HG03432 (cell line): ENCODE results near the gene SARS1.
"Not testable (repeated sequence)": the region's sequence is repeated elsewhere in the genome, so short reads cannot be mapped to it uniquely, and the experiment has no call there.

Source experiments
- ATAC-seq: cut with Tn5 transposase; IDR thresholded peaks from one replicate; pipeline ENCODE4 v1.9.1; 2021; ENCODE audit warnings: mild to moderate bottlenecking, moderate library complexity; ENCODE audit not compliant: unreplicated experiment

SARS1 gene, protein sequence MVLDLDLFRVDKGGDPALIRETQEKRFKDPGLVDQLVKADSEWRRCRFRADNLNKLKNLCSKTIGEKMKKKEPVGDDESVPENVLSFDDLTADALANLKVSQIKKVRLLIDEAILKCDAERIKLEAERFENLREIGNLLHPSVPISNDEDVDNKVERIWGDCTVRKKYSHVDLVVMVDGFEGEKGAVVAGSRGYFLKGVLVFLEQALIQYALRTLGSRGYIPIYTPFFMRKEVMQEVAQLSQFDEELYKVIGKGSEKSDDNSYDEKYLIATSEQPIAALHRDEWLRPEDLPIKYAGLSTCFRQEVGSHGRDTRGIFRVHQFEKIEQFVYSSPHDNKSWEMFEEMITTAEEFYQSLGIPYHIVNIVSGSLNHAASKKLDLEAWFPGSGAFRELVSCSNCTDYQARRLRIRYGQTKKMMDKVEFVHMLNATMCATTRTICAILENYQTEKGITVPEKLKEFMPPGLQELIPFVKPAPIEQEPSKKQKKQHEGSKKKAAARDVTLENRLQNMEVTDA

DNA sequence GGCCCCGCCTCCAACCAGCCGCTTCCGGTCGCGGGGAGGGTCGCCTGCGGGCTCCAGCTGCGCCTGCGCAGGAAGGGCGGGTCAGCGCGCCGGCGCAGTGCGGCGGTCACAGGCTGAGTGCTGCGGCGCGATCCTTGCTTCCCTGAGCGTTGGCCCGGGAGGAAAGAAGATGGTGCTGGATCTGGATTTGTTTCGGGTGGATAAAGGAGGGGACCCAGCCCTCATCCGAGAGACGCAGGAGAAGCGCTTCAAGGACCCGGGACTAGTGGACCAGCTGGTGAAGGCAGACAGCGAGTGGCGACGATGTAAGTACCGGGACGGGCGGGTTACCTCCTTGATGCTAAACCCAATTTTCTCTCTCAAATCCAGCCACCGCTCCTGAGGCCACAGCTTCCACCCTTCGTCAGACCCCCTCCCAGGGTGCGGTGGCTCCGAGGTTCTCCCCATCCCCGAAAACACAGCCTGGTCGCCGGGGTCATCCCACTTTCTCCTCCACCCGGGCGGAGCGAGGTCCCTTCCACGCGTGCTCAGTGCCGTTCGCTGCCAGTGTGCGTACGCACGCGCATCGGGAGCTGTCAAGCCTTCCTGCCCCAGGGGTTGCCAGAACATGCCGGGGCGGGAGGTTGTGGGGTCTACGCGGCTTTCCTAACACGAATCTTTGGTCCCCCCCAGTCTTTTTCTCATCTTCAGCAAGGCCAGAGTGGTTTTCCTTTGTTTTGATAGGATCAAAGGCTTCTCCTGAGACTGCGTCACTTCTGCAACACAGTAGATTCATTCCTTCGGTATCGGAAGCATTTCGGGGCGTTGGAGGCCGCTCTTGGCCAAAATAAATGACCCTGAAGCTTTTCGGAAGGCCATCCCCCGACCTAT lies at the start of gene SARS1:
TSS of gene SARS1 (plus strand) at position 95 of the 870 bp plus-strand sequence. CDS start at position 170, 75 bp downstream.
- peak; percentile 89 for ATAC-seq

DNA sequence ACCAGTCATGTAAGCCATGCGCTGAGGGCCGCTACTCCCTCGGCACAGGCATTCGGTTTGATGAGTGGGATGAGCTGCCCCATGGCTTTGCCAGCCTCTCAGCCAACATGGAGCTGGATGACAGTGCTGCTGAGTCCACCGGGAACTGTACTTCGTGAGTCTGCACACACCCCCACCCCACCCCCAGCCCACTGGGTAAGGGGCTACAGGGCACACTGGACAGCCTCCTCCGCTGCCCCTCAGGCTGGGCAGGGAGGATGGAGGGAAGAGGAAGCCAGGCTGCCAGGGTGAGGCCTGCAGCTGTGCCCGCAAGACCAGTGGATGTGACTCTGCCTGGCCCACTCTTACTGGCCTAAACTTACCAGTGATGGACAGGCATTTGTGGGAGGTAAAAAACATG lies 49.2 kb upstream of the SARS1 start:
- no peak for ATAC-seq

DNA sequence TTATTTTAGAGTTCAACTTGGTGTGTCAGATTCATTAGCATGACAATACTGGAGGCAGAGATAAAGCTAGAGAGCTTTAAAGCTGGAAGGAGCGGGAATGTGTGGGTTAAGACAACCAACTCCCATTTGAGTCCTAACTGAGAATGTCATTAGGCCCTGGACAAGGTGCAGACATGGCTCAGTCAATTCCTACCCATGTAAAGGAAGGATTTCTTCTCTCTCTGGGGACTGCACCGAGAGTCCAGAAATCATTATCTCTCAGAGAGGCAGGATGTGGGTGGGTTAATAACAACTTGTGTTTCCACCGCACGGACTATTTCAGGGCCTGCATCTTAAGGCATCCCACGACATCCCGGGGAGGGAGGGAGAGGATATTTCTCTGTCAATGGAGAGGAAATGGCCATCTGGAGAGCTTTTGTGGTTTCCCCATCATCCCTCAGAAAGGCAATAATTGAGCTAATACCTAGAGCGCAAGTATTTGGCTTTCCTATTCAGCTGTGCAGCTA lies 46.7 kb upstream of the SARS1 start:
- peak; percentile 71 for ATAC-seq

DNA sequence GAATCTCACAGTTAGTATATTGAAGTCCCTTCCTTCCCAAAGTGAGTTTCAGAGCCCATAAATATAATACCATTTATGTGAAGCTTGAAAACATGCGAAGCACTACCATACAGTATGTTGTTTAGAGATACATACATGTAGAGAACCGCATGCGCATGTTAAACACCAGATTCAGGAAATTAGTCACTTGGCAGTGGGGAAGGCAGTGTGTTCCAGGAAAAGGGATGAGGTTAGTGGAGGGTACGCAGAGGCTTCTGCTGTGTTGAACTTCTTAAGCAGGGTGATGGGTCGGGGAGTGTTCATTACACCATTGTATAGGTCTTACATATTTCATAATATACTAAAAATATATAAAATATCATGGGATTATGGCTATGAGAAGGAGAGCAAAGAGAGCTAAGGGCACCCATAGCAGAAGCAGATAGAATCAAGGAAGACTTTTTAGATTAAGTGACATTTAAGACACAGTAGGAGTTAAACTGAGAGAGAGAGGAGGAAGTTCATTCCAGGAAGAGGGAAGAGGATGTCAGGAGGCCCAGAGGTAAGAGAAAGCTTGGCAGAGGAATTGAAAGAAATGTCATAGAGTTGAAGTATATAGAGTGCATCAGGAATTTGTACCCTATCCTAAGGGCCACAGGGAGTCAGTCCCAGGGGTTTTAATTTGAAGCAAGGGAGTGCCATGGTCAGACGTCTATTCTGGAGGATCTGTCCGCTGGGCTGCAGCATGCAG lies 43.5 kb upstream of the SARS1 start:
- no peak for ATAC-seq

DNA sequence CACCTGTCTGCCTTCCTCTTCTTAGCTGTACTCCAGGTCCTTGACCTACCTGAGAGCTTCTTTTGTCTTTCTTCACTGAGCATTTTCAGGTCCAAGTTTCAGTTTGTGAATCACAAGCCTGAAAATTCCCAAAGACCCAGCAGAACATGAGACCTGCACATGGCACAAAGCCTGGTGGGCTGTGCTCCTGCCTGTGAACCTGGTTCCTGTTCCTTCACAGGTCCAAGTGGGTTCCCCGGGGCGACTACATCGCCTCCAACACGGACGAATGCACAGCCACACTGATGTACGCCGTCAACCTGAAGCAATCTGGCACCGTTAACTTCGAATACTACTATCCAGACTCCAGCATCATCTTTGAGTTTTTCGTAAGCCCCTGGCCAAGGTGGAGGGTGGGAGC lies 42.1 kb upstream of the SARS1 start:
- no peak for ATAC-seq

DNA sequence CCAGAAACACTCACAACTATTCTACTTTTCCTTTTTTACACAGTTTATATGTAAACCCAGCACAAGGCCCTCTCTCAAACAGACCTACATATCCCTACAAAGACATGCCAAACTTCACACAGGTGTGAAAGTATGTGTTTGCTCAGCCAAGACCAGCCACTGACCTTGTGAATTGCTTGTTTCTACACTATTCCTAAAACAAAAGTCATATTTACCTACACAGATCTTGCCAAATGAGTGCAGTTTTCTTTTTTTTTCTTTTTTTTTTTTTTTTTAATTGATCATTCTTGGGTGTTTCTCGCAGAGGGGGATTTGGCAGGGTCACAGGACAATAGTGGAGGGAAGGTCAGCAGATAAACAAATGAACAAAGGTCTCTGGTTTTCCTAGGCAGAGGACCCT lies 37.4 kb upstream of the SARS1 start:
- ATAC-seq = not testable (repeated sequence)

DNA sequence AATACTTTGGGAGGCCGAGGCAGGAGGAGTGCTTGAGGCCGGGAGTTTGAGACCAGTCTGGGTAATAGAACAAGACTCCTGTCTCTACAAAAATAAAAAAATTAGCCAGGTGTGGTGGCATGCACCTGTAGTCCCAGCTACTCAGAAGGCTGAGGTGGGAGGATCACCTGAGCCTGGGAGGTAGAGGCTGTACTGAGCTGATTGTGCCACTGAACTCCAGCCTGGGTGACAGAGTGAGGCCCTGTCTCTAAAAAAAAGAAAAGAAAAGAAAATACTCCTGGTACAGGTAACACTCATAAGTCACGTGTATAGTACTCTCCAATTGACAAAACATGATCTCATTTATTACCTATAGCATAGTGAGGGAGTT lies 33.0 kb upstream of the SARS1 start:
- ATAC-seq = not testable (repeated sequence)

DNA sequence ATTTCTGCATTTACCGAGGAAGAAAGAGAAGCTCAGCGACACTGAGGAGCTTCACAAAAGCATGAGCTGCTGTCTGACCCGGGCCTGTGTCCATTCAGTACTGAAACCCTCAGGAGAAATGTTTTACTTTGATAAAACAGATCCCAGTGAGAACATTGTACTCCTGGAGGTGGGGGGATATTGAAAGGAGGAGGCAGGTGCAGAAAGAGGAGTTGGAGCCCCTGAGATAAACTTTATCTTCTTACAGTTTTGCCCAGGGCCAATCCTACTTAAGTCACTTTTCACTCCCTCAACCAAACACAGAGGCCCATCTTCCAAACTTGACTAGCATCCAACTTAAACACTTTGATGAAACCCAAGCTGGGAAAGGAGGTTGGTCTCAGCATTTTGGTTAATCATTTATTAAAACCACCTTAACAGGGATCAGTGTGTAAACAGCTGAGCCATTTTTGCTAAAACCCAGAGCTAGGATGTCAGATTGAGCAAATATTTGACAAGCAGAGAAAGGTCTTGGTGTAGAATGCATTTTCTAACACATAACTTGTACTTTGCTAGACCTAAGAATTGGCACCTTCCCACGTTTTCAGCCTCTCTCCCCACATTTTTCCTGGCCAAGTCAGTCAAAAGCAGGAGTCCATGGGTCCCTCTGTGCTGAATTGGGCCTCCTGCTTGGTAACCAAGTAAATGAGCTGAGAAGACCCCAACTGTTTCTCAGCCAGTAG lies 32.5 kb upstream of the SARS1 start:
- no peak for ATAC-seq

DNA sequence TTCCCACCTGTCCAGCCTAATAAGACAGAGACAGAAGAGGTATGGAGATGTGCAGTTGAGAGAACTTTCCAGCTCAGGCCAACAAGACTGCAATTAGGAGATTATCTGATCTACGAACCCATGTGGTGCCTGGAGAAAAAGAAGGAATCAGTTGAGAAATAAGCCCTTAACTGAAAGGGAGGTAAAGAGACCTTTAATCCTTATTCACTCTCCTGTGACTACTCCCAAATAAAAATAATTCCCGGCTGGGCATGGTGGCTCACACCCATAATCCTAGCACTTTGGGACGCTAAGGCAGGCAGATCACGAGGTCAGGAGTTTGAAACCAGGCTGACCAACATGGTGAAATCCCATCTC lies 31.9 kb upstream of the SARS1 start:
- ATAC-seq = no peak

DNA sequence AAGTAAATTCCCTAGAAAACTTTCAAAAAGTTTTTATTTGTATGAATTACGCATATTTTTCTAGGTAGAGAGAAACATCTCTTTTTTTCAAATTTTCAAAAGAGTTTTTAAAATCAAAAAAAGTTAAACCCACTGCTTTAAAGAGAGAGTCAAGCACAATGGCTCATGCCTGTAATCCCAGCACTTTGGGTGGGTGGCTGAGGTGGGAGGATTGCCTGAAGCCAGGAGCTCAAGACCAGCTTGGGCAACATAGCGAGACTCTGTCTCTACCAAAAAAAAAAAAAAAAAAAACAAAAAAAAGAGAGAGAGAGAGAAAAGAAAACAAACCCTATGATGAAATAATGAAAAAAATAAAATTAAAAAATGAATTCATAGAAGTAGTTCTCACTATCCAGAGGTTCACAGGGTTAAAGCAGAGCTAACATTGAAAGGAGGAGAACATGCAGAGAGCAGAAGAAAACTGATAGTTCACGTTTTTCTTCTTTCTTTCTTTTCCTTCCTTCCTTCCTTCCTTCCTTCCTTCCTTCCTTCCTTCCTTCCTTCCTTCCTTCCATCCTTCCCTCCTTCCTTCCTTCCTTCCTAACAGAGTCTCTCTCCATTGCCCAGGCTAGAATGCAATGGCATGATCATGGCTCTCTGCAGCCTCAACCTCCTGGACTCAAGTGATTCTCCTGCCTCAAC lies 30.5 kb upstream of the SARS1 start:
- ATAC-seq = no peak

DNA sequence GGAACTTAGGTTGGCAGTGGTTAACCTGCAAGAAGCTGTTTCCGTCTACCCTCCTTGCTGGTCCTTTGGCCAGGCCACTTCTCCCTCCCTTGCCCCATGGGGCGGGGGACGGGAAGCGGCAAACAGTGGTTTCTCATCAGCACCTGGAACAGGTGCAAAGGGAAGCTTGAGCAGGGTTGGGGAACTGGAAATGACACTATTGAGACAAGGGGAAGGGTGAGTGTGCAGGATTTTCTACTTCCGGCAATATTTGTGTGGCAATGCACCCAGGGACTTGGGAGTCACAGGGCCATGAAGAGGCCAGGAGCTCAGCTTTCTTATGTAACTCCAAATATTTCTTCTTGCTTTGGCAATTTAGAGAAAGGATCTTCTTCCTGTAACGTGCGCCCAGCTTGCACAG lies 29.0 kb upstream of the SARS1 start:
- ATAC-seq = no peak

DNA sequence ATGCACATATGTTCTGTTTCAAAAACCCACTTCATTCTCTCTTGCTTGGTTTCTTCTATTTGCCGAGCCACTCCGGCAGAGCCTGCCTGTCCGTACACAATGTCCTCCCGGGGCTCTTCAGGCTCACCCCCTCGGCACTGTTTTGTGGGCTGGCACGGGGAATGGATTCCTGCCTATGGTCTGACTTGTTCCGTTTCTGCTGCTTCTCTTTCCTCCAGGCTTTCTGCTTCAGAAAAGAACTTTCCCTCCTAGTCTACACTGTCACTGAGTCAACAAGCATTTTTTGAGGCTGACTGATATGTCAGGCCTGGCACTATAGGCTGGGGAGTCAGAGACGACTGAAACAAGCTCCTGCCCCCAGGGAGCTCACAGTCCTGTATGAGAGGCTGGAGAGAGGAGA lies 28.4 kb upstream of the SARS1 start:
- no peak for ATAC-seq

DNA sequence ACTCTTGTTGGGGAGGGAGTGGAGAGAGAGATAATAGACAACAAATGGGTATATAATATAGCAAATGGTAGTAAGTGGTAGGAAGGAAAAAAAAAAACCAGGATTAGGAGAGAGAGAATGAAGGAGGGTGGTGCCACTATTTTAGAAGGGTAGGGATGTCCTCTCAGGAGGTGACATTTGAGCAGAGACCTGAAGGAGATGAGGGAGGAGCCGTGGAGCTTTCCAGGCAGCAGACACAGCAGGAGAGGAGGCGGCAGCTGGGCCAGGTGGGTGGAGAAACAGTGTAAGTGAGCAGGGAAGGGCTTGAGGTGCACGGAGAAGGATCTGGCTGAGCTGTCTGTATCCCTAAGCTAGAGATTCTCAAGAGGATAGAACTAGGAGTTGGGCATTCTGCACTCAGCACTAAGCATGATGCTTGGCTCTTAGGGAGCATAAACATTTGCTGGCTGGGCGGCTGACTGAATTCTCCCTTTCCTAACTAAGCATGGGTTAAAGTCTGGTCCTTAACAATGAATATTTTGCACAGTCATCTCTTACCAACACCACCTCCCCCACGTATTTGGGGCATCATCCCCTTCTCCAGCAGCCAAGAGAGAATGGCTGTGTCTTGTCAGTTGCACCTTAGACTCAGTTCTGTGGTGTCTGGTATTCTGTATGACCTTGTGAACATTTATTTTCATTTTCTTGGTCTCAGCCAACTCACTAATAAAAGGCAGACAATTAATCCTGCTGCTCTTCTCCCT lies 27.6 kb upstream of the SARS1 start:
- ATAC-seq = no peak

DNA sequence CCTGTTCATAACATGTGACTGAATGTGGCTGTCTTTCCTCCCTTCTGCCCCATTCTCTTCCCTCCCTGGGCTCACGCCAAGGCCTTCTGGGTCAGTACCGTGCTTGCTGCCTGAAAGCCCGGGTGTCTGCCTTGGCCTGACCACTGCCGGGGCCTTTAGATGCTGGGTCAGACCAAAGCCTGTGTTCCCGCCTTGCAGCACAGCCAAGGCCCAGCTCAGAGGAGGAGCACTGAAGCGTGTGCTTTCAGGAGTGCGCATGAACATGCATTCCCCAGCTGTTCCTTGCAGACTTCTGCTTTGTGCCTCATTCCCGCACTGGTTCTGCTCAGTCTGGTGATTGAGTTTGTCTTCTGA lies 27.0 kb upstream of the SARS1 start:
- no peak for ATAC-seq

DNA sequence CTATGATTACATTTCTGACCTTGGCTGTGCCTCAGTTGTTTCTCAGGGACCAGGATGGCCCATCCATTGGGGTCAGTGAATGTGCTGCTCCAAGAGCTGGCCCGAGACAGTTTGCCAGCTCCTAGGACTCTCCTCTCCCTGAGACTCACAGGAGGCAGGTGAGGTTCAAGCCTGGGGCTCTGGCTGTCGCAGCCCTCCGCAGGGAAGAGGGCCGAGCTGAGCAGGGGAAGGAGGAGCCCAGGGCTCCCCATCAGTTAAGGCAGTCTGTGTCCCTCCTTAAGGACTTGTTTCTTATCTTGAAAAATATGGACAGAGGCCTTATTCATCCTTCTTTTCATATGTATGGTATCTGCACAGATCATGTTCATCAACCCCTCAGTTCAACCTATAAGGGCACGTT lies 26.6 kb upstream of the SARS1 start:
- ATAC-seq = no peak

DNA sequence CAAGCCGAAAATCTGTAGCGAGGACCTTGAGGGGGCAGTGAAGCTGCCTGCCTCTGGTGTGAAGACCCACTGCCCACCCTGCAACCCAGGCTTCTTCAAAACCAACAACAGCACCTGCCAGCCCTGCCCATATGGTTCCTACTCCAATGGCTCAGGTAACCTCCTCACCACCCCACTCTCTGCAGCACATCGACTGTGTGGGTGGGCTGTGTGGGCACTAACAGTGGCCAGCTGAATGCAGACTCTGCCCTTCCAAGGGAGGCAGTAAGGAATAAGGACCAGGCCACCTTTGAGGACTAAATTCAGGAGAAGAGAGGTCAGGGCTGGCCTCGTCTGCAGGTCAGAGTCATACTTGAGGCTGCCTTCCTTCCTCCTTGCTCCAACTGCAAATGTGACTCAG lies 25.5 kb upstream of the SARS1 start:
- no peak for ATAC-seq

DNA sequence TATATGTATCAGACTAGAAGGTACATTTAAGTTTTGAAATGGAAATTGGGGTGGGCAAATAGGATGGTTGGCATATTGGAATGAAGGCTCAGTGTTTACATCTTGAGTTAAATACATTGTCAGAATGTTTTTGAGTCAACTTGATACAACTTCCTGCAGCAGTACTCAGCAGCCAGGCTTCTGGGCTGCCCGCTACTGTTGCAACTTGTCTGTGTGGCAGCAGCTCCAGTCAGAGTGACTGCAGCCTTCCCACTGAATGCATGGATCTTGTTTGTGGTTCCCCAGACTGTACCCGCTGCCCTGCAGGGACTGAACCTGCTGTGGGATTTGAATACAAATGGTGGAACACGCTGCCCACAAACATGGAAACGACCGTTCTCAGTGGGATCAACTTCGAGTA lies 24.9 kb upstream of the SARS1 start:
- ATAC-seq = no peak

DNA sequence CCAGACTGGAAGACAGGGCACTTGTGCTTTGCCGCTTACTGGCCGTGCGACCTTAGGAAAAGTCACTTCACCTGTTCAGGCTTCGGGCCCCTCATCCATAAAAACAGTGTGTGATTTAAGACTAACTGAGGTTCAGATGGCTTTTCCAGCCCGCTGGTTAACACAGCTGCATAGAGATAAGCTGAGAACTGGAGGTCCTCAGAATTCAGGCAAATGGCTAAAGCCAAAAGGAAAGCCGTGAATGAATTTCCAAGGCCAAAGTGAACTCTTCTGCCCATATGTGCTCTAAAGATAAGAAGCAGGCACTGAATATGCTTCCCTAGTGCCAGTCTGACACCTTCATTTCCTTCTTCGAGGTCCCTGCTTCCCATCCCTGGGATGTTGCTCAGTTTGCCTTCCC lies 23.5 kb upstream of the SARS1 start:
- ATAC-seq = no peak

DNA sequence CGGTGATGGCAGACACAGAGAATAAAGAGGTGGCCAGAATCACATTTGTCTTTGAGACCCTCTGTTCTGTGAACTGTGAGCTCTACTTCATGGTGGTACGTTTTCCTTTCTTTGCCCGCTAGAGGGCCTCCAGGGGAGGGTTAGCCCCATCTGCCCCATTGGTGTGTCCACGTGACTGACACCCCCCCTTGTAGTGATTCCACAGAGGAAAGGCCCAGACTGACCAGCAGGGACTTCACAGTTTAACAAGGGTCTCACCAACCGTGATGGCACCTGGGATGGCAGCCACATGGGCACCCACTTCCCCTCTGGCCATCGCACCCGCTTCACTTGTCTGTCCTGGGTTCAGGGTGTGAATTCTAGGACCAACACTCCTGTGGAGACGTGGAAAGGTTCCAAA lies 22.3 kb upstream of the SARS1 start:
- ATAC-seq = no peak
